T-cell (primary cell): ENCODE data around the gene IGDCC3. TPM values are rescaled to one million over a fixed set of nuclear protein-coding genes. Genes with fewer than 3 reads are reported as not detected.

Source experiments
- ATAC-seq, 4 experiments: fragments of 200-7000 bp in 3 of 4; fragments of 150-1000 bp in 1 of 4; cut with Tn5 transposase; replicated peaks in 1 of 4; 1 replicate in 3 of 4; 2 replicates in 1 of 4; pipeline ENCODE4 v1.10.0; 2021; ENCODE audit warnings: moderate library complexity in 3 of 4, mild to moderate bottlenecking in 2 of 4, moderate number of reproducible peaks in 1 of 4
- CTCF ChIA-PET, 2 donors: fragments of 300-600 bp; sonication (Branson Sonifier 250); formaldehyde crosslinking; loops; one replicate each; lab custom pipeline; 2022; ENCODE audit warnings: antibody characterized with exemption in 2 of 2; lab: Charles Lee
- POLR2A ChIA-PET, 2 donors: fragments of 300-600 bp; sonication (Branson Sonifier 250); formaldehyde crosslinking; loops; one replicate each; lab custom pipeline; 2022; ENCODE audit warnings: antibody characterized with exemption in 2 of 2; lab: Charles Lee
- DNase-seq, 35 experiments: peaks; one replicate each; pipeline versions ENCODE4 v3.0.0 to v3.0.0-alpha.2; 2013 to 2023
- H3K27ac ChIP-seq: one replicate; pipeline ENCODE4 v1.5.1; 2013; ENCODE audit warnings: low read length
- H3K27me3 ChIP-seq, 2 experiments: replicated peaks in 1 of 2; 1 replicate in 1 of 2; 2 replicates in 1 of 2; pipeline versions ENCODE4 v1.6.1 to v1.7.0; 2013; ENCODE audit warnings: low read length in 1 of 2, mixed read lengths in 1 of 2; ENCODE audit not compliant: control insufficient read depth in 2 of 2, insufficient read depth in 2 of 2; ENCODE audit errors: extremely low read depth in 1 of 2
- H3K36me3 ChIP-seq, 2 donors: 1 replicate in 1 of 2; 2 replicates in 1 of 2; pipeline versions ENCODE4 v1.6.1 to v1.7.0; 2013; ENCODE audit warnings: low read length in 1 of 2; ENCODE audit not compliant: control insufficient read depth in 2 of 2, insufficient read depth in 1 of 2; ENCODE audit errors: extremely low read depth in 1 of 2
- H3K4me1 ChIP-seq, 2 experiments: 1 replicate in 1 of 2; 2 replicates in 1 of 2; pipeline versions ENCODE4 v1.6.1 to v1.7.0; 2013; ENCODE audit warnings: low read length in 2 of 2, mixed read lengths in 1 of 2; ENCODE audit not compliant: insufficient read depth in 2 of 2, control insufficient read depth in 1 of 2; ENCODE audit errors: extremely low read depth in 1 of 2
- H3K4me3 ChIP-seq, 2 donors: 1 replicate in 1 of 2; 2 replicates in 1 of 2; pipeline versions ENCODE4 v1.5.1 to v1.7.0; 2013; ENCODE audit warnings: mild to moderate bottlenecking in 2 of 2, low read length in 1 of 2, moderate library complexity in 1 of 2; ENCODE audit not compliant: control insufficient read depth in 1 of 2; ENCODE audit errors: extremely low read depth in 1 of 2
- H3K9me3 ChIP-seq: 2 replicates; pipeline ENCODE4 v1.7.0; 2013
- H3K27ac Mint-ChIP-seq, 2 donors: one replicate each; pipeline ENCODE4 v1.8.0; 2020 to 2021; ENCODE audit warnings: mild to moderate bottlenecking in 2 of 2, mixed read lengths in 2 of 2
- H3K27me3 Mint-ChIP-seq, 2 donors: one replicate each; pipeline ENCODE4 v1.8.0; 2021 to 2022; ENCODE audit warnings: mixed read lengths in 2 of 2
- H3K36me3 Mint-ChIP-seq: one replicate; pipeline ENCODE4 v1.8.0; 2021; ENCODE audit warnings: mixed read lengths
- H3K4me1 Mint-ChIP-seq, 3 donors: one replicate each; pipeline ENCODE4 v1.8.0; 2020 to 2022; ENCODE audit warnings: mixed read lengths in 3 of 3, mild to moderate bottlenecking in 1 of 3
- H3K4me3 Mint-ChIP-seq, 3 donors: one replicate each; pipeline ENCODE4 v1.8.0; 2020 to 2022; ENCODE audit warnings: mild to moderate bottlenecking in 3 of 3, mixed read lengths in 3 of 3, moderate library complexity in 3 of 3
- H3K9me3 Mint-ChIP-seq, 3 donors: one replicate each; pipeline ENCODE4 v1.8.0; 2020 to 2022; ENCODE audit warnings: mixed read lengths in 3 of 3
- WGBS: methylation state at CpG from one replicate; pipeline ENCODE4 v1.1.5; 2013; ENCODE audit warnings: missing lambda C conversion rate; ENCODE audit not compliant: insufficient coverage; 5-methylcytosine and 5-hydroxymethylcytosine counted together
- total RNA-seq, 35 experiments: library from RNA in 6 of 35; stranded (reverse) in 6 of 35; fragments of 120-200 nt in 1 of 35; gene quantifications; one replicate each; pipeline versions ENCODE4 v1.2.1 to v1.2.4 and lab custom pipeline; 2013 to 2026

The IGDCC3 gene
- total RNA-seq, 5 donors from 2014 or later (not counting 1 experiment from before 2014, with no cell fraction given), result 0.06 TPM; not detected in 4

DNA sequence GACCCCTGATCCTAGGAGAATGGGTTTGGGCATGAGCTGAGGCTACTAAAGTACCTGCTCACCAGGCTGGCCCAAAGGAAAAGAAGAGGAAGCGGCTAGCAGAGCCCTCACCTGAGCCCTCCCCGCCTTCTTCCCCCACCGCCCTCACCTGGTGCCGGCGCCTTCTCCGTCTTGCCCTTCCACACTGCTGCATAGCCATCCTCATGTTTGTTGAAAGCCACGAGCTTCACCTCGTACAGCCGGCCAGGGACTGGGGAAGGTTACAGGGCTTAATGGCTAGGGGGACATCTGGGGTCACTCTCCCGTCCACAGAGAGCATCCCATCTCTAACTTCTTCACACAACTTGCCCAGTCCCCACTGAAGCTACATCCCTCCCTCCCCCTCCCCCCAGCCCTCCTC is 13.9 kb upstream of the IGDCC3 start:
- peaks cover 25 to 48% of the 10 kb centered on the region in 2 donors for H3K27me3 Mint-ChIP-seq

DNA sequence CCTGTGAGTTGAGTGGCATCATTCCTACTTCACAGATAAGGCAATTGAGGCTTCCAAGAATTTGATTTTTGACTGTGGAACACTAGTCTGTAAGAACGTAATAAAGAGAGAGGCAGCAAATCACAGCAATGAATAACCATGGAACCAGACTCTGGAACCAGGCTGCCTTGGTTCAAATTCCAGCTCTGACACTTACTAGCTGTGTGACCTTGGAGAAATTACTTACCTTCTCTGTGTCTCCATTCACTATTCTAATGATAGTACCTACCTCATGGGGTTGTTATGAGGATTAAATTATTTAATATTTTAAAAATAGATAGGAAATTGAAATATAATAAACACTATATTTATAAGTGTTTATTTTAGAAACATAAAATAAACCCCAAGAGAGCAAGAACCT is 12.6 kb upstream of the IGDCC3 start:
- no CpG with 5 or more reads among the region's 1 CpG for WGBS
- no peak for DNase-seq
- H3K4me1 ChIP-seq, result peaks cover 0 to 5% of the 10 kb centered on the region in 2 experiments
- no peak for ATAC-seq
- ChIA-PET CTCF (no interaction called here), POLR2A (no interaction called here)
- H3K27ac Mint-ChIP-seq, result no peak overlapping the region
- no peak overlapping the region for H3K4me3 ChIP-seq
- no peak overlapping the region for H3K27ac ChIP-seq
- peaks cover 17 to 38% of the 10 kb centered on the region in 2 donors for H3K27me3 Mint-ChIP-seq
- peaks cover 6 to 67% of the 10 kb centered on the region in 2 experiments for H3K27me3 ChIP-seq
- H3K36me3 Mint-ChIP-seq, result no peaks in the 10 kb centered on the region
- H3K4me3 Mint-ChIP-seq, result no peak overlapping the region
- H3K9me3 Mint-ChIP-seq, result no peaks in the 10 kb centered on the region
- H3K36me3 ChIP-seq, result no peaks in the 10 kb centered on the region
- no peaks in the 10 kb centered on the region for H3K9me3 ChIP-seq
- peaks cover 0 to 3% (median 0%) of the 10 kb centered on the region in 3 donors for H3K4me1 Mint-ChIP-seq

More for the DNA sequence above, 13.9 kb upstream of the IGDCC3 start:
- Histone ChIP-seq H3K36me3 (no peaks in the 10 kb centered on the region), H3K9me3 (no peaks in the 10 kb centered on the region), H3K4me3 (no peak overlapping the region), H3K4me1 (peaks cover 0 to 10% of the 10 kb centered on the region in 2 experiments), H3K27me3 (peaks cover 6 to 71% of the 10 kb centered on the region in 2 experiments), H3K27ac (no peak overlapping the region)
- Mint-ChIP-seq H3K27ac (no peak overlapping the region), H3K4me1 (peaks cover 3 to 7% (median 5%) of the 10 kb centered on the region in 3 donors), H3K4me3 (no peak overlapping the region), H3K36me3 (no peaks in the 10 kb centered on the region), H3K9me3 (no peaks in the 10 kb centered on the region)
- no peak for DNase-seq
- no peak for ATAC-seq
- POLR2A ChIA-PET, result no interaction called here
- 80% methylated on average over 1 of the region's 10 CpGs for WGBS
- CTCF ChIA-PET, result no interaction called here

DNA sequence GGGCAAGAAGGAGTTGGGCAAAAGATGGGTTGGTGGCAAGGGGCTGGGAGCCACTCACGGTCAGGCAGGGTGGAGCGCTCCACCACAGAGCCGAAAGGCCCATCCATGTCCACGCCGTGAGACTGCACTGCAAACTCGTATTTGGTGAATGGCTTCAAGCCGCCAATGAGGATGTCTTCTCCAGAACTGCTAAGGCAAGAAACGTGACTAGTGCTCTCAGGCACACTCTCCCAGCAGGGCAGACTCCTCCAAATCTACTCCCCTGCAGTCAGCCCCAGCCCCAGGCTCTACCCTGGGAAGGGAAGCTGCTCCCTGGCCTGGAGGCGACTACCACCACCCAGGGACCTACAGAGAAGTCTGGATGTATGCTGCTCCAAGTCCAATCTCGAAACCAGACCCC is 11.4 kb upstream of the IGDCC3 start:
- ChIA-PET CTCF (no interaction called here), POLR2A (no interaction called here)
- H3K27me3 Mint-ChIP-seq, result peaks cover 9 to 26% of the 10 kb centered on the region in 2 donors
- Histone ChIP-seq H3K27ac (no peak overlapping the region), H3K27me3 (peaks cover 6 to 58% of the 10 kb centered on the region in 2 experiments), H3K4me3 (no peak overlapping the region), H3K36me3 (no peaks in the 10 kb centered on the region), H3K4me1 (peaks cover 0 to 17% of the 10 kb centered on the region in 2 experiments), H3K9me3 (no peaks in the 10 kb centered on the region)
- H3K27ac Mint-ChIP-seq, result no peak overlapping the region
- peaks cover 0 to 10% (median 9%) of the 10 kb centered on the region in 3 donors for H3K4me1 Mint-ChIP-seq
- WGBS, result 86% methylated on average over 8 of the region's 10 CpGs
- ATAC-seq, result no peak
- no peaks in the 10 kb centered on the region for H3K36me3 Mint-ChIP-seq
- no peak for DNase-seq
- no peaks in the 10 kb centered on the region for H3K9me3 Mint-ChIP-seq
- no peak overlapping the region for H3K4me3 Mint-ChIP-seq

DNA sequence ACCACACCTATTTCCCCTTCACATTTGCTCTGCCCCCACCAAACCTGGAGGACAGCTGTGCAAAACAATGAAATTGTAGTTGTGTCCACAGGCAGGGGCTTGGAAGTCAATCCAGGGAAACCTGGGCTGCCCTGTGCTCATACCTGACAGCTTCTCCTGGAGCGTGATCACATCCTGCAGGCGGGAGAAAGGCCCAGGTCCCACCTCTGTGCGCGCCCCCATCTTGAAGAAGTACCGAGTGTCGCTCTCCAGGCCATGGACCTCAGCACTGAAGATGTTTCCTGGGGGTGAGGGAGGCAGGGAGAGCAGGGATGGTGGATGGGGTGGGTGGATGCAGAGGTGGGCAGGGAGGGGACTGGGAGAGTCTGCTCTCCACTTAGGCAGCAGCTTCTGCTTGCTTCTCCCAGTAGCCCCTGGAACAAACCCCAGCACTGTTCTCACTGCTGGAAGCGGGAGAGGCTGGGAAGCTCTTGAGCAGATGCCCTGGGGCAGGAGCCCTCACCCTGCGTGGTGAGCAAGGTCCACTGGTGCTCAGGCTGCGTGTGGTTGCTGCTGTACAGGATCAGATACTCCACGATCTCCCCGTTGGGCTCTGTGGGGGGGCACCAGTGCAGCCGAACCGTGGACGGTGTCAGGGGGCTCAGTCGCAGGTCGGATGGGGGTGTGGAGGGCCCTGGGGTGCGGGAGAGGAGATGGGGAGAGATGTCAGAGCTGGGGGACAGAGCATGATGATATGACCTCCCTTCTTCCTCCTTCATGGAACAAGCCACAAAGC is 10.7 kb upstream of the IGDCC3 start:
- Histone ChIP-seq H3K27me3 (peaks cover 8 to 50% of the 10 kb centered on the region in 2 experiments), H3K27ac (no peak overlapping the region), H3K4me3 (no peak overlapping the region), H3K9me3 (no peaks in the 10 kb centered on the region), H3K36me3 (no peaks in the 10 kb centered on the region), H3K4me1 (peaks cover 0 to 21% of the 10 kb centered on the region in 2 experiments)
- H3K36me3 Mint-ChIP-seq, result no peaks in the 10 kb centered on the region
- no peak for ATAC-seq
- ChIA-PET POLR2A (interaction anchor here in 1 of 2 donors (0.5 kb wide), 1 partner anchor 63 kb away, joined by 6 read pairs; no protein-coding TSS in a partner anchor), CTCF (interaction anchor here in 1 of 2 donors (0.6 kb wide), 1 partner anchor 84 kb away, joined by 6 read pairs; no protein-coding TSS in a partner anchor)
- WGBS, result 66% methylated on average over 8 of the region's 17 CpGs
- H3K4me3 Mint-ChIP-seq, result no peak overlapping the region
- peaks cover 4 to 19% of the 10 kb centered on the region in 2 donors for H3K27me3 Mint-ChIP-seq
- no peaks in the 10 kb centered on the region for H3K9me3 Mint-ChIP-seq
- DNase-seq, result no peak
- H3K4me1 Mint-ChIP-seq, result peaks cover 0 to 13% (median 10%) of the 10 kb centered on the region in 3 donors
- no peak overlapping the region for H3K27ac Mint-ChIP-seq

DNA sequence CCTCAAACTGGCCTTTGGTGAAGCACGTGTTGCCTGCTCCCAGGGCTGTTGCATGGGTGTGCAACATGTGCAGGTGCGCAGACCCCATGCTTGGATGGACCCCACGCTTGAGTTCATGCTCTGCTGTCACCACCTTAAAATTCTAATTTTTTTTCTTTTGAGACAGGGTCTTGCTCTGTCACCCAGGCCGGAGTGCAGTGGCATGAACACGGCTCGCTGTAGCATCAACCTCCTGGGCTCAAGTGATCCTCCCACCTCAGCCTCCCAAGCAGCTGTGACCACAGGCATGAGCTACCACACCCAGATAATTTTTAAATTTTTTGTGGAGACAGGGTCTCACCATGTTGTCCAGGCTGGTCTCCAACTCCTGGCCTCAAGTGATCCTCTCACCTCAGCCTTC is 9.1 kb upstream of the IGDCC3 start:
- no peak for DNase-seq
- WGBS, result 82% methylated on average over 6 of the region's 6 CpGs
- Histone ChIP-seq H3K4me3 (no peak overlapping the region), H3K4me1 (peaks cover 0 to 21% of the 10 kb centered on the region in 2 experiments), H3K27ac (no peak overlapping the region), H3K36me3 (no peaks in the 10 kb centered on the region), H3K27me3 (peaks cover 2 to 42% of the 10 kb centered on the region in 2 experiments), H3K9me3 (no peaks in the 10 kb centered on the region)
- H3K9me3 Mint-ChIP-seq, result no peaks in the 10 kb centered on the region
- H3K4me3 Mint-ChIP-seq, result no peak overlapping the region
- H3K36me3 Mint-ChIP-seq, result no peaks in the 10 kb centered on the region
- no peak for ATAC-seq
- POLR2A ChIA-PET, result no interaction called here
- H3K27me3 Mint-ChIP-seq, result peaks cover 11 to 13% of the 10 kb centered on the region in 2 donors
- peaks cover 0 to 13% (median 10%) of the 10 kb centered on the region in 3 donors for H3K4me1 Mint-ChIP-seq
- CTCF ChIA-PET, result interaction anchor here in 1 of 2 donors (0.6 to 1.0 kb wide), 3 partner anchors 34 to 131 kb away, joined by 3 to 5 read pairs (median 4); no protein-coding TSS in a partner anchor
- H3K27ac Mint-ChIP-seq, result no peak overlapping the region

DNA sequence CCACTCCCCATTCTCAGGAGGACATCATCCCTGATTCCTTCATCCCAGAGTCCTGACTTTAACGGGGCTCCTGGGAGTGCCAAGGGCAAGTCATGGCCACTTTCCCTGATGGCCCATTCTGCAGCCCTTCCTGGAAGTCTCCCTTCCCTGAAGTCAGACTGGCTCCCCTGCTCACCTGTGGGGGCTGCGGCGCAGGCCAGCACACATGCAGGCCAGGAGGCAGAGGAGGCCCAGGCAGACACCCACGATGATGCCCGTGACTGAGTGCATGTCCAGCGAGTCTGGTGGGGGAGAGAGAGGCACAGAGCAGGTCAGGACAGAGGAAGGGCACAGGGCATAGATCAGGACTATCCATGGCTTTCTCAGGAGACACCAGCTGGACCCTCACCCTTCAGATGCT is 8.6 kb upstream of the IGDCC3 start:
- ATAC-seq, result no peak
- Mint-ChIP-seq H3K4me3 (no peak overlapping the region), H3K36me3 (no peaks in the 10 kb centered on the region), H3K27me3 (peaks cover 11 to 13% of the 10 kb centered on the region in 2 donors), H3K27ac (no peak overlapping the region), H3K4me1 (peaks cover 0 to 13% (median 10%) of the 10 kb centered on the region in 3 donors), H3K9me3 (no peaks in the 10 kb centered on the region)
- Histone ChIP-seq H3K4me1 (peaks cover 0 to 21% of the 10 kb centered on the region in 2 experiments), H3K4me3 (no peak overlapping the region), H3K36me3 (no peaks in the 10 kb centered on the region), H3K9me3 (no peaks in the 10 kb centered on the region), H3K27ac (no peak overlapping the region), H3K27me3 (peaks cover 2 to 38% of the 10 kb centered on the region in 2 experiments)
- POLR2A ChIA-PET, result no interaction called here
- CTCF ChIA-PET, result interaction anchor here (0.7 to 2.2 kb wide), 2 partner anchors 66 to 81 kb away, joined by 3 to 9 read pairs; no protein-coding TSS in a partner anchor
- DNase-seq, result no peak
- WGBS, result 76% methylated on average over 4 of the region's 6 CpGs
